ENCODE results near the gene CYREN. TPM values are rescaled to one million over a fixed set of nuclear protein-coding genes. Genes with fewer than 3 reads are reported as not detected.
"Not testable (repeated sequence)": the region's sequence is repeated elsewhere in the genome, so short reads cannot be mapped to it uniquely, and the experiment has no call there.

The CYREN gene
- polyA plus RNA-seq, 3 donors, result 16.4 to 27.6 (median 26.3) TPM

GRCh38 chr7:135147899-135148721, 22.4 kb downstream of the CYREN start, which contains the start of gene TMEM140:
TMEM140 (plus strand) TSS chr7:135148072; CDS start chr7:135164442, 16,370 bp downstream.
- 3 to 17% (median 8%) methylated on average over 13 of the region's 13 CpGs for WGBS, 3 donors
- H3K27ac ChIP-seq (ENCODE audit: low read depth, low read length), result peak within 1 kb of the TSS; percentile 56

- H3K27ac ChIP-seq (ENCODE audit: low read depth, low read length), result no peak overlapping the region
- WGBS, 3 donors, result 2 to 7% (median 3%) methylated on average over 6 of the region's 6 CpGs
Observed at GRCh38 chr7:135147341-135147898, 23.1 kb downstream of the CYREN start.

GRCh38 chr7:135143885-135144668, 26.4 kb downstream of the CYREN start:
- 62 to 74% (median 70%) methylated on average over 3 of the region's 3 CpGs for WGBS, 3 donors
- H3K27ac ChIP-seq (ENCODE audit: low read depth, low read length), result no peak overlapping the region

GRCh38 chr7:135129579-135129978, 40.9 kb downstream of the CYREN start:
- no peak overlapping the region for H3K27ac ChIP-seq (ENCODE audit: low read depth, low read length)

- H3K27ac ChIP-seq (ENCODE audit: low read depth, low read length), result no peak overlapping the region
- WGBS, 3 donors, result 94 to 100% (median 98%) methylated on average over 1 of the region's 1 CpG
Observed at GRCh38 chr7:135128931-135129330, 41.6 kb downstream of the CYREN start.

GRCh38 chr7:135124631-135125030, 45.9 kb downstream of the CYREN start:
- not testable (repeated sequence) for H3K27ac ChIP-seq (ENCODE audit: low read depth, low read length)
- 84 to 97% (median 88%) methylated on average over 3 of the region's 3 CpGs for WGBS, 3 donors

GRCh38 chr7:135121868-135122267, 48.6 kb downstream of the CYREN start:
- H3K27ac ChIP-seq (ENCODE audit: low read depth, low read length), result no peak overlapping the region

GRCh38 chr7:135117096-135117495, 53.4 kb downstream of the CYREN start:
- no peak overlapping the region for H3K27ac ChIP-seq (ENCODE audit: low read depth, low read length)
- WGBS, 3 donors, result 98% methylated on average over 1 of the region's 1 CpG

More at GRCh38 chr7:135121868-135122267, 48.6 kb downstream of the CYREN start:
- WGBS, 3 donors, result 74 to 86% (median 82%) methylated on average over 6 of the region's 6 CpGs

Other genes with a start within 250 kb of the CYREN start
- gene AGBL3, start 184.2 kb downstream of the CYREN start, polyA plus RNA-seq, result 1 to 10 TPM in 2 of 3 donors, under 1 TPM in 1; 0.90 to 1.1 (median 1.1) TPM
- gene TMEM140, start 22.6 kb downstream of the CYREN start, polyA plus RNA-seq, result 10 to 100 TPM in 2 of 3 donors, 1 to 10 TPM in 1; 6.2 to 26.2 (median 14.7) TPM
- 10 to 100 TPM in 1 of 3 donors, 1 to 10 TPM in 2; 7.3 to 18.4 (median 7.9) TPM for gene WDR91, start 40.8 kb upstream of the CYREN start, polyA plus RNA-seq
- gene STRA8, start 63.1 kb upstream of the CYREN start, polyA plus RNA-seq, result not detected